ENCODE measurements around the gene SLC27A5.

SLC27A5 gene

GRCh38 chr19:58522709-58523108 lies 10.9 kb upstream of the SLC27A5 start:
- Histone ChIP-seq H3K4me3 (ENCODE audit: low read depth, low read length) (no peak overlapping the region), H3K9me3 (ENCODE audit: severe bottlenecking) (no peaks in the 10 kb centered on the region), H3K27me3 (ENCODE audit: insufficient read depth, low read depth, severe bottlenecking) (no peaks in the 10 kb centered on the region), H3K36me3 (no peaks in the 10 kb centered on the region), H3K27ac (no peak overlapping the region)
- no peak for DNase-seq
- no peak for TF ChIP-seq CTCF (IDR thresholded peaks at IDR 0.05; ENCODE audit: low read depth, low read length)

GRCh38 chr19:58521651-58522050 lies 9.9 kb upstream of the SLC27A5 start:
- H3K36me3 ChIP-seq, result peaks cover 3% of the 10 kb centered on the region
- H3K27me3 ChIP-seq (ENCODE audit: insufficient read depth, low read depth, severe bottlenecking), result no peaks in the 10 kb centered on the region
- TF ChIP-seq CTCF (IDR thresholded peaks at IDR 0.05; ENCODE audit: low read depth, low read length), result no peak
- DNase-seq, result no peak
- H3K4me3 ChIP-seq (ENCODE audit: low read depth, low read length), result no peak overlapping the region
- no peak overlapping the region for H3K27ac ChIP-seq
- no peaks in the 10 kb centered on the region for H3K9me3 ChIP-seq (ENCODE audit: severe bottlenecking)

- Histone ChIP-seq H3K27ac (peak overlapping the region; percentile 95), H3K9me3 (ENCODE audit: severe bottlenecking) (no peaks in the 10 kb centered on the region), H3K27me3 (ENCODE audit: insufficient read depth, low read depth, severe bottlenecking) (no peaks in the 10 kb centered on the region), H3K4me3 (ENCODE audit: low read depth, low read length) (peak overlapping the region; percentile 54), H3K36me3 (peaks cover 13% of the 10 kb centered on the region)
- no peak for DNase-seq
- TF ChIP-seq CTCF (IDR thresholded peaks at IDR 0.05; ENCODE audit: low read depth, low read length), result no peak
Observed at GRCh38 chr19:58520257-58520599, 8.4 kb upstream of the SLC27A5 start.

GRCh38 chr19:58519355-58520256 lies 7.8 kb upstream of the SLC27A5 start, which contains the start of gene ZBTB45:
ZBTB45 (minus strand) TSS chr19:58519810; CDS start chr19:58517673, 2,137 bp downstream.
- peak; percentile 94 for DNase-seq
- Histone ChIP-seq H3K27me3 (ENCODE audit: insufficient read depth, low read depth, severe bottlenecking) (no peaks in the 10 kb centered on the region), H3K4me3 (ENCODE audit: low read depth, low read length) (peak within 1 kb of the TSS; percentile 54), H3K9me3 (ENCODE audit: severe bottlenecking) (no peaks in the 10 kb centered on the region), H3K27ac (peak within 1 kb of the TSS; percentile 95), H3K36me3 (peaks cover 13% of the 10 kb centered on the region)
- peak; percentile 74 for TF ChIP-seq CTCF (IDR thresholded peaks at IDR 0.05; ENCODE audit: low read depth, low read length)

GRCh38 chr19:58519087-58519354 lies 7.2 kb upstream of the SLC27A5 start:
- TF ChIP-seq CTCF (IDR thresholded peaks at IDR 0.05; ENCODE audit: low read depth, low read length), result peak; percentile 61
- Histone ChIP-seq H3K27me3 (ENCODE audit: insufficient read depth, low read depth, severe bottlenecking) (no peaks in the 10 kb centered on the region), H3K27ac (peak overlapping the region; percentile 95), H3K4me3 (ENCODE audit: low read depth, low read length) (peak overlapping the region; percentile 54), H3K9me3 (ENCODE audit: severe bottlenecking) (no peaks in the 10 kb centered on the region), H3K36me3 (peaks cover 13% of the 10 kb centered on the region)
- DNase-seq, result peak; percentile 84
